ENCODE measurements around the gene TMEM63A.
A peak's percentile ranks its signal among the peaks of the same experiment; 100 is the strongest.

TMEM63A gene

DNA sequence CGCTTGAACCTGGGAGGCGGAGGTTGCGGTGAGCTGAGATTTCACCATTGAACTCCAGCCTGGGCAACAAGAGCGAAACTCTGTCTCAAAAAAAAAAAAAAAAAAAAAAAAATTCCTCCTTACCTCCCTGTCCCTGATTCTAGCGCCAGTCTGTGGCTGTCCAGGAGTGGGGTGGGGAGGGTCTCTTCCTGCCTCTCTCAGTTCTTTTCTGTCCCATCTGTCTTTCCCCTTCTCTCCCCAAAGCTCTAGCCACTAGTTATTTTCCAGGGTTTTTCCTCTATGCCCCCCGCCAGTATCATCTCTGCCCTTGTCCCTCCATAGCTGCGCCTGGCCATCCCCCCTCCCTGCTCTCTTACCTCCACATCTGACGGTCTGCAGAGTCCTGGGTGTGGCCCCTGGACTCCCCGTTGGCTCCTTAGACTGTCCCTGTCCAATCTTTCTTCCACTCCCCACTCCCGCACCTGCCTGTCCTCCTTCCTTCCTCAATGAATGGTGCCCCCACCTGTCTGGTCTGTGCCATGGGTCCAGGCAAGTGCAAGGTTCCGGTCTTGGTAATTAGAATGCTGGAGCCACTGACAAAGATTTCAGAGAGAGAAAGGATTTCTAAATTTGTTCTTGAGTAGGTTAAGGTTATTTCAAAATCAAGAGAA is 1.6 kb upstream of the TMEM63A start:
- no peak for DNase-seq

DNA sequence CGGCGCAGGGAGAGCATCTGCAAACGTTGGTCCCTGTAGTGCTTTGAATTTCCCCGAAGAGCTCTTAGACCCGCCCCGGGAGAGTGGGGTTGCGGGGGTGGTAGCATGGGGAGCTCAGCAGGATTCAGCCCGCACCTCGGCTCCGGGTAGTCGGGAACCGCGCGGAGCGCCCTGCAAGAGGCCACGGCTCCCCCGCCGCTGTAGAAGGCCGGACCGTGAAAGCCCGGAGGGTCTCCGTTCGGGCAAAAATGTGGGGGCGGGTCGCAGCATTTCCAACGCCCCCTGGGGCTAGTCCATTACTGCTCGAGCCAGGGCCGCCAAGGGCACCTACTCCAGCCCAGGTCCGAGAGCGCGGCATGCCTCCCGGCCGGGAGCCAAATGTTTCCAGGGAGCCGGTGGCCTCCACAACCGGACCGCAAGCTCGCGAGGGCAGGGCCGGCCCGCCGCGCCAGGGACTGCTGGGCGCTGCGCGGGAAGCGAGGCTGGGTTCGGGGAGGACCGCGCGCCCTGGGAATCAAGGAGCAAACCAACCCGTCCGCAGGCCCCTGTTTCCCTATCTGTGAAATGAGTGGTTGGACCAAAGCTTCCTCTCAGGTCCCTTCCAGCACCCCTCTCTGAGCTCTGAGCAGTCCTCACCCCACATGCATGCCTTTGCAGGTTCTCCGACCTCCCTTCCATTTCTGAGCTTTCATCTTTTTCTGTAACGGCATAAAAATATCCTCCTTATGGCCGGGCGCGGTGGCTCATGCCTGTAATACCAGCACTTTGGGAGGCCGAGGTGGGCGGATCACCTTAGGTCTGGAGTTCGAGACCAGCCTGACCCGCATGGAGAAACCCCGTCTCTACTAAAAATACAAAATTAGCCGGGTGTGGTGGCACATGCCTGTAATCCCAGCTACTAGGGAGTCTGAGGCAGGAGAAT is 775 bp upstream of the TMEM63A start:
- DNase-seq, result peak; percentile 48

DNA sequence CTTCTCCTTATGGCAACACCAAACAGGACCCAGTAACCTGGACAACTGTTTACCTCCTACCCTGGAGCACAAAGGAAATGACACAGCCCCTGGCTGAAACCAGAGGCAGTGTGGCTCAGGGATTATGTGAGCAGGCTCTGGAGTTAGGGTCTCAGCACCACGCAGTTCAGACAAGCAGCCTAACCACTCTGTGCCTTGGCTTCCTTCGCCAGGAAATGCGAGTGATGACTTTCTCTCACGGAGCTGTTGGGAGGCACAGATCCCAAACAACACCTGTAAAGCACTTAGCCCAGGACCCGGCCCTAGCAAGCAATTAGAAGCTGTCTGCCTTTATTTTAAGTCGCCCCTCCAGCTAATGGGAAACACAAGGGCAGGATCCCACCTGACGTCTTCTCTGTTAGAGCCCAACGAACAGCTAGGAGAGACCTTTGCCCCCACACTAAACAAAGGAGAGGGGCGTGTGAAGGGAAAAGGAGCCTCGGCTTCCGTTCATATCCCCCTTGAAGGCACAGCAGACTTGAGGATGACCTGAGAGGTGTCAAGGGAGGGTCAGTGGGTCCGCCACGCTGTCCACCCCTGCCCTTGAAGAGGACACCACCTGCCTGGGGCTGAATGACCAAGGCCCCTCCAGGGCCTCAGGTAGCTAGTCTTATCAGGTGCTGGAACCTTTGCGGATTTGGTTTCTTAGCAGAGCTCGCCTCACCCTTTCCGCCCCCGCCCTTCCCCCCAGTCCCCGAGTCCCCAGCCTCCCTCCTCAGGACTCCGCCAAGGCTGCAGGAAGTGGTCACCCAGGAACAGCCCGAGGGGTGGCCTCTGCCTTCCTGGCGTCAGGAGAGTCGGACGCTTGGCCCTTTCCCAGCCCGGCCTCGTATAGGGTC is 860 bp downstream of the TMEM63A start:
- DNase-seq, result peak; percentile 45

DNA sequence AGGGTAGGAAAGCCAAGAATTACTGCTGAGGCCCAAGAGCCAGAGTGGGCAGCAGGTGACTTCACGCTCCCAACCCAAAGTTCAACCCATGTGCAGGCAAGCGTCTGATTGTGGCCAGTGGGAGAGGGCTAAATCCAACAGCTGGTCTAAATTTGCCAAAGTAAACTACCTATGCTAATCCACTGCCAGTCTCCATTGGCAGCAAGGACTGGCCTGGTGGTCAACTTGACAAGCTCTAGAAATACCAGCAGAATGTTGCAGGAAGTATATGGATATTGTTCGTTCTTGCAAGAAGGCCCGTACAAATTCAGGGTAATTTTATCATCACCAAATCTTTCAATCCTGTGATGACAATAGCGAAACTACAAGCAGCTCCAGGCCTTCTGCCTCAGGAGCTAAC is 1.5 kb downstream of the TMEM63A start:
- DNase-seq, result no peak

DNA sequence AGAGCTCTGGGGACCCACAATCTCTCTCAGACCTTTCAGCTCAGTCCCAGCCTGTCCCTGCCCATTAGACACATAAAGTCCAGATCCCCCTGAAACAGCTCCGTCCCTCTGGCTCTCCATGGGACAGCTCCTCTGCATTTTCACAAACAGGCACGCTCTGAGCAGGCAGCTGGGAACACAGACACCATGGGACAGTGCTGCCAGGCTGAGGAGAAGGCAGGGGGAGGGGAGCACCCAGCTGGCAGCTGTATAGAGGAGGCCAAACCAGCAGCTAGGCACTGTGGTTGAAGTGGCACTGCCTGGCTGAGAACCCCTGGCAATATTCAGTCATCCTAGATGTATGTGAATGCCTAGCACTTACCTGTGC is 2.0 kb downstream of the TMEM63A start:
- DNase-seq, result no peak

DNA sequence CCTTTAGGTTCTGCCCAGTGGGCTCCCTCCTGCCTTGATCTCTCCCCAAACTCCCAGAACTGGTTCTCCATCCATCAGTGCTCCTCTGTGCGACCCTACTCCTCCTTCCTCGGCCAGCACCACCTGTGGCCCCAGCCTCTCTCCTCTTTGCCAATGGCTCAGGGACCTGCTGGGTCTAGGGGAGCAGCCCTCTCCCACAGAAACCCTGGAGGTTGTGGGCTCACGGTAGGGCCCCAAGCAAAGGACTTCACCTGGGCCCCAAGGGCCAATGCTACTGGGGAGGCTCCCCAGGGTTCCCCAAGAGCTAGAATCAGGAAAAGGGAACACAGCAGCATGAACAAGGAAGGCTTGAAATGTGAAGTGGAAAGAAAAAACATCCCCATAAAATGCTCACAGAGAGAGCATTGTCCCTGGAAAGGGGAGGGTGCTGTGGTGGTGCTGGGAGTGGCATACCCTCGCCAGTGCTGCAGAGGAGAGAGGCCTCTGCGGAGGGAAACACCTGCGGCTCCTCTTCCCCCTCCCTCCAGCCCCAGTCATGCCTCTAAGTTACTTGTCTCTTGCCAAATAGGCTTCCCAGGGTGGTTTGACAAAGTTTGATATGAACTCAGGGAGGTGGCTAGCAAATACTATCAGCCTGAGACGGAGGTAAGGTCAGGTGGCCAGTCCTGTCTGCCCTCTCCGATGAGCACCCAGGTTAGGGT is 2.5 kb downstream of the TMEM63A start:
- peak; percentile 31 for DNase-seq

DNA sequence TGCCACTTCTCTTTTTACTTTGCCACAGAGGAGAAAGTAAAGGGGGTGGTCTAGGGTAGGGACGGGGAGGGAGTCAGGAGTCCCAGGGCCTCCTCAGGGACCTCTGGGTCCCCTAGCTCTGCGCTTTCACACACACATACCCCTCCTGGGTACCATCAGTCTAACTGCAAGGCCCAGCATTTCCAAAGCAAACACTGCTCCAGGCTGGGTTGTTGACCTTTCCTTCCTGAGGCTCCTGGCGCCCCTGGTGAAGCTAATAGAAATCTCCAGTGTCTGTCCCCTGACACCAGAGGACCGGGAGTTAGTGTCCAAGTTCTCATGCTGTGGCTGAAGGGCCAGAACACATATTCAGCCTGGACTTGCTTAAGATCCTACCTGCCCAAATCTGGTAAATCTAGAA is 3.9 kb downstream of the TMEM63A start:
- DNase-seq, result no peak

DNA sequence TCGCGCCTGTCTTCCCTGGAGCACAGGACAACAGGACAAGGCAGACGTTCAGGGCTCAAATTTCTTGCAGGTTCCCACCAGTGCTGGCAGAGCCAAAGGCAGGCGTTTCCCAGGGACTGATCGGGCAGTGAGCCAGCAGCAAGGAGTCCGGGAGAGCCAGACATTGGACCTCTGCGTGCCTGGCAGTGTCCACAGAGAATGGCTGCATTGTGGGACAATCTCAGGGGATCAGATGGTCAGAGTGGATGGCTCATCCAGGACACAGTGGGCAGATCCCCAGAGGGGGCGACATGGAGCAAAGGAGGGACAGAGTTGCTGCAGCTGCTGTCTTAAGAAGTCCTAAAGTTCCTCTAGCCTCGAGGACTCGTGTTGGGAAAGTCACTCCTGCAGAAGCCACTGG is 4.6 kb downstream of the TMEM63A start:
- DNase-seq, result peak; percentile 19

DNA sequence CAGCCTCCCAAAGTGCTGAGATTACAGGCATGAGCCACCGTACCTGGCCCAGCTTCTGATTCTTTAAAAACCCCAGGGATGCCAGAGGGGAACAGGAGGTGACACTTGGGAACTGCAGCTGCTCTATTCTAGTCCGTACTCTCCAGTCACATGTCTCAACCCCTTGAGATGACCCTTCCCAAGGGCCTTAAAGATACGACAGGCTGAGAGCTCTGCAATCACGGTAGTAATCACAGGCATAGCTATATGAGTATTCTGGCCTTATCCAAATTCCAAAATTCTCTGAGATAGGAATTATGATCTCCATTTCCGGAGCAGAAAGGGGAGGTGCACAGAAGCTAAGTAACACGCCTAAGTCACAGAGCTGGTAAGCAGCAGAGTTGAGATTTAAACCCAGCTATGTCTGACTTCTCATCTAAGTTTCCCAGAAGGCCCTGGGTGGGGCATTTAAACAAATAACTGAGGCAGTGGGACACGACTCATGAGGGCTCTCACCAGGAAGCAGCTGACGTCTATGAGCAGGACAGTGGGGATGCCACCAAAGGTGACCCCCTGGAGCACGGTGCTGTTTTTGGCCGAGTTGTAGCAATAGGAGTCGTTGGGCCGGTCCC is 5.2 kb downstream of the TMEM63A start:
- no peak for DNase-seq

DNA sequence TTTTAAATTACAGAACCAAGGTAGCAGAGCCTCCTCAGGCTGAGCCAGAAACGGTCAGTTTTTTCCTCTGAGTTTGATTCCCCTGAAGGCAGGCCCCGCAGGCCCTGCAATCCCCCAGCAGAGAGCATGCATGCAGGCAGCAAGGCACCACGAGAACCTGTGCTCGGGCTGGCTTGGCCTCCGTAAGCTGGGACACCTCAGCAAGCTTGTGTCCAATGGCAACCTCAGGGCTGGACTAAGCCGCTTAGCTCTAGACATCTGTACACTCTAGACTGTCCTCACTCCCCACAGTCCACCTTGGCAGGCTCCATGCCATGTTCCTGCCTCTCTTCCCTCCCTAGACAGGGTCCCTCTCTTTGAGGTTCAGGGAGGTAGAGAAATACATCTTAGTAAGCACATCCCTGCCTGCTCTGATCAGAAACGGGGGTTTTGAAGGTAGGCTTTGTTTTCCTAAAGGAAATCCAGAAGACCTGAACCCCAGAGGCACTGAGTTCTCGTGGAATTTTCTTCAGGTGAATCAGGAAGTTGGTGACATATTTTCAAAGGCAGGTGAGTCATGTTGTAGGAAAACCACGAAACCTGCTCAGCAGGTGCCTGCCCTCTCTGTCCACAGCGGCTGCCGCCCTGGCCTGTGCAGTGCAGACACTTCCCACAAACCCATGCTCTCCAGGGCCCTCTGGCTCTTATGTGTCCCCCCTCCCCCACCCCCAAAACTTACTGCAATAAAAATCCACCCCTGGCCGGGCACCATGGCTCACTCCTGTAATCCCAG is 7.0 kb downstream of the TMEM63A start:
- no peak for DNase-seq

DNA sequence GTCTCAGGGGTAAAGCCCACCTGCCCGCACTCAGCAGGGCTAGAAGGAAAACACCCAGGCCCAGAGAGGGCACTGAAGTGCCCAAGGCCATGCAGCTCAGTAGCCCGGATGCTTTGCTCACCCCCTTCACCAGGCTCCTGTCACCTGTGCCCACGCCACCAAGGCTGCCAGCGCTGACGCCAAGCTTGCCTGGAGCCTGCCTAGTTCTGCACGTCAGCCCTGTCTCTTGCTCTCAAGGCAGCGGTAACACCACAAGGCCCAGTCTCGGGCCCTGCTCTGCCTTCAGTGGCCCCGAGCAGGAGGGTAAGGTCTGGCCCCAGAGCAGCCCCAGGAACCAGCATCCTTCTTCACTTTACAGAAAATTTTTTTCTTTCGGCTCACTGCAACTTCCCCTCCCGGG is 7.7 kb downstream of the TMEM63A start:
- DNase-seq, result no peak

DNA sequence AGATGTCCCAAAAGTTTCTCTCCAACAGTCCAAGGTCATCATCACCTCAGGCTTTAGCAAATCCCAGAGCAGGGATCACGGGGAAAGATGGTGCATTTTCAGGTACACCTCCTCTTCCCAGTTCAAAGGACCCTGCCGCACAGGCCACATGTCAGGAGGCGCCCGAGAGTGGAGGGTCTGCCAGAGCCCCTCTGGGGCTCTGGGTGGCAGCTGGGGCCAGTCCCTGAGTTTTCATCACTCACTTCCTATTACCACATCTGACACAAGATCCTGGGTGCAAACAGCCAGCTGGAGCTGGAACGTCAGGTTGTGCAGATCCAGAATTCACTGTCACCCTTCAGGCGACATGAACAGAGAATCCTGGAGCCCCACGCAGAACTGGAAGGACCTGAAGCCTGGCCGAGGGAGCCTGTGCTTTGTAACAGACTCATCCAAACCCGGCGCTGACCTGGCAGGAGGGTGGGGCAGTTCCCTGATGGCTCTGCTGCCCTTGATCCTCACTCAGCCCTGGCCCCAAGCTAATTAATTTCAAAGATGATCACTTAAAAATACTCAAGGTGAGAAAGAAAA is 8.8 kb downstream of the TMEM63A start:
- DNase-seq, result no peak

DNA sequence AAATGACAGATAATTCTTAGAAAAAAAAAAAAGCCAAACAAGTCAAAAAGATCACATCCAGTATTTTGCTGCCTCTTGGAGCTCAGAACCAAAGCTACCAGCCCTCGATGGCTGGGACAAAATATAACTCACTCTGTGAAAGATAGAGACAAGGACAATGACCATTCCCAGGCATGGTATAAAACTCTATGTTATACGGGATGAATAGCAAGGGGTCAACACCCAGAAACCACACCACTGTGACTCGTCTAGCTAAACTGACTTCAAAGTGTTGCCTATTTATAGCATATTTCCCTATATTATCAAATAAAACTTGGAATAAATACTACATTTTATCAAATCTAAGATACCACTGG is 10.1 kb downstream of the TMEM63A start:
- no peak for DNase-seq

DNA sequence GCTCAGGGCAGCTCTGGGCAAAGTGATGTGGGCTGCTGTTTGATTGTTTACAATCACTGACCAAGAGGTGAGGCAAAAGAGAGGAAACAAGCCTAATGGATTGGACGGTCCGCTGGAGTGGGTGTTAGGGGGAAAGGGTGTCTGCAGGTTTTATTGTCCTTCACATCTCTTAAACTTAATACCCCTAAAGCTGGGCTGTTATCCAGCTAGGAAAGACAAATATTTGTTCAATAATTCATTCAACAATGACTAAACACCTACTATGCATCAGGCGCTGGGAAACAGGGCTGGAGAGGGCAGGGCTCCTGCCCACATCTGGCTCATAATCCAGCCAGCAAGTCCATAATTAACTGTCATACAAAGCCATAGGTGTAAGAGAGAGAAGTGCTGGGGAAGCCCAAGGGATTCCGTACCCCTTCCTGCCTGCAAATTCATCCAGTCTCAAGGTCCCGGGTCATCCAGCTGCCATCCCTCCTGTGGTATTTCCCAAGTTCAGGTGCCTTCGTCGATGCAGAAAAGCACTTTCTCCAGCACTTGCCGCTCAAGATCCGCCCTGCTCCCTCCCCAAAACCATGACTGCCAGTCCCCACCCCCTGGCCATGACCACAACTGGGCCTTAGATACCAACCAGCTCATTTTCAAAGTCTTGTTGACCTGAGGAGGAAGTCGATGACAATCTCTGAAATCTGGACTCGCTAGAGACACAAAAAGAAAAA is 10.7 kb downstream of the TMEM63A start:
- DNase-seq, result no peak

DNA sequence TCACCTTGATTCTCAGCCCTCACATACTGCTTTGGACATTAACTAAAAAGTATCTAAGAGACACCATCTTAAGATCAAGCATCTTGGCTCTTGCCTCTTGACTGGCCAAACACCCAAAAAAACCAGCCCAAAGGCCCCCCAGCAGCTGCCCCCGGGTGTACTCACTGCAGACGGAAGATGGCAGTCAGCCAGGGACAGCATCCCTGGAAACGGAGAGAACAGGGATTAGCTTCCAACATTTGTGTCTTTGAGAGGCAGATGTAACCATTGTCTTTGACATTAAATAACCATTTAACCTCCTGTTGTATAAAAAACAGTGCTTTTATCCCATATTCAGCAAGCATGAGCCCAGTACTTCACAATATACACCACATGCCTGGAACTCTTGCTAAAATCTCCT is 11.3 kb downstream of the TMEM63A start:
- no peak for DNase-seq

DNA sequence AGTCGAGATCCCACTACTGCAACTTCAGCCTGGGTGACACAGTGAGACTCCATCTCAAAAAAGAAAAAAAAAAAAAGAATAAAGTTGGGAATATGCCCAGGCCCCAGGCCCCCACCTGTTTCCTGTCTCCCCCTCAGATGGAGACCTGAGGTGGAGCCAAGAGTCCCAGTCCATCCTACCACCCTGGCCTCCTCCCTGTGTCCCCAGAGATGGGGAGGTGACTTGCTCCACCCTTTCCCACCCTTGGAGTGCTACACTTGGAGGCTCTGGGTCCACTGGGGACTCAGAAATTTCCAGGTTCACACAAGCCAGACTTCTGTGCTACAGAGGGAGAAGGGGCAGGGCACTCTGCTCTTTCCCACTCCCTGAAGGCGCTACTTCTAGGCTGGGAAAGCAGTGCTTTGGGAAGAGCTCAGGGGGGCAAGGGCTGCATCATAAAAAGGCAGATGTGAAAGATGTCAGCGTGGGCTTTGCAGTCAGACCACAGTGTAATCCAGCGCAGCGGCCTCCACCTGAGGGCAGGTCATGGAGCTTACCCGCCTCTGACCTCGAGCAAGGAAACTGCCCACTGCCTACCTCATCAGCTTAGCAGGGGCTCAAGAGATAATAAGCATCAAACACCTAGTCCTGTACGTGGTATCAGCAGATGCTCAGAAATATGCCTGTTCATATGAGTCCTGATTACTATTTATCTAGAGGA is 13.4 kb downstream of the TMEM63A start:
- DNase-seq, result no peak

DNA sequence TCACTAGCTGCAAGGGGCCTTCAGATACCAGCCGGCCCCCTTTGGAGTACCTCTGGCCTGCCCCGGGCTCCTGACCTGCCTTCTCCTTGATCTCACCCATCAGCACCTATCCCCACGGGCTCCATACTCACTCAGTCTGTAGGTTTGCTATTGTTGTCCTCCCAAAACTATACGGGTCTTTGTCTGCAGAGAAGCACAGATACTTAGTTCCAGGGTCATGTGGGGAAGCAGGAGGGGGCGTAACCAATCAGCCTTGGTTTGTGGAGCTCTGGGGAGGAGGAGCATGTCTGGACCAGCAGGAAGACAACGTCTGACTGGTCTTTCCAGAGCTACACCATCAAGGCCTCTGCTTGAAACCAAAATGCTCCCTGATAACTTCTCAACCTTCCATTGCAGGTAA is 15.2 kb downstream of the TMEM63A start:
- DNase-seq, result no peak

DNA sequence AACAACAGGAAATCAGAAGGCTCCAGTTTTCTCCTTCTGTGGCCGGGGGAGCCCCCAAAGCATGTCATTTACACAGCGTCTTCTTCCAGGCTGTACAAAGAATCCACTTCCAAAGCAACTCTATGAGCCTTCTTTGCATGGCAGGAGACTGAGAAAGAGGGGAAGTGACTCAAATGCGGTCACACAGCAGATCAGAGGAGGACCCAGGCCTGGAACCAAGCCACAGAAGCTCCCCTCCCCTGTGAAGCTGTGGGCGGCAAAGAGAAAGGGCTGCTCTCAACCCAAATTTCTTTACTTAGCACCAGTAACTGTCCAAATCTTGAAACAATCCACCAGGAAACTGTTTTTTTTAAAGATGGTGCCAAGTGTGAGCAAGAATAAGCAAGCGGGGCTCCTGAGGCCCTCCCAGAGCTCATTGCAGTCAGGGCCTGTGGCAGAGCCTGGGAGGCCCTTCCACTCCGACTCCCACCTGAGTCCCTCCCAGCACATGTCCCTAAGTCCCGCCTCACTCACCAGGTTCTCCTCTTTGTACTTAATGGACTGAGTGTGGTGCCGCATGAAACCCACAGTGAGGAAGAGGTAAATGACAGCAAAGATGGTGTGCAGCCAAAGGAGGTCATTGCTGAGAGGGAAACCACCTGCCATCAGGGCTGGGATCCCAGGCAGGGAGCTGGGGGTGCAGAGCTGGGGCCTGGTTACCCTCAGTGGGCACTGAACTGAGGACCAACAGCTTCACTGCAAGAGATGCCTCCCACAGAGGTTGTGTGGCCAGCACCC is 15.9 kb downstream of the TMEM63A start:
- DNase-seq, result peak; percentile 80

DNA sequence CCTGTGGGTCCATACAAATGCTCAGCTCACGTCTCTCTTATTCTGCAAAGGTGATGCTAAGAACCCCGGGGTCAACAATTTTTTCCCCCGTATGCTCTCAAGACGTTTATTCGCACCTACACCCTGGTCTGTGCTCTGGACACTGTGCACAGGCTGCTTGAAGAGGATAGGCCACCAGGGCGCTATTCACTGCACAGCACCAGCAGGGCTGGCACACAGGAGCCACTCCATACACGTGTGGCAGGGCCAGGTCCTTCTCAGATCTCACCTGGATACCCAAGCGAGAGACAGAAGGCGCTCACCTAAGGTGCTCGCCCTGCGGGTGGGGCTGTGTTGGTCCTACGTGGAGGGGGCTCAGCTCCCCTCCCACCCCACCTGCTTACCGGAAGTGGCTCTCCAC is 16.7 kb downstream of the TMEM63A start:
- DNase-seq, result no peak
